ENCODE data around the gene PTPRD.

GRCh38 chr9:8332331-8332650 lies 2280.5 kb downstream of the PTPRD start:
- TF ChIP-seq CTCF (IDR thresholded peaks at IDR 0.05) = no peak
- no peak for TF ChIP-seq POLR2A (IDR thresholded peaks at IDR 0.05)
